Measurements from ENCODE around the gene GABRG3.

The GABRG3 gene

DNA sequence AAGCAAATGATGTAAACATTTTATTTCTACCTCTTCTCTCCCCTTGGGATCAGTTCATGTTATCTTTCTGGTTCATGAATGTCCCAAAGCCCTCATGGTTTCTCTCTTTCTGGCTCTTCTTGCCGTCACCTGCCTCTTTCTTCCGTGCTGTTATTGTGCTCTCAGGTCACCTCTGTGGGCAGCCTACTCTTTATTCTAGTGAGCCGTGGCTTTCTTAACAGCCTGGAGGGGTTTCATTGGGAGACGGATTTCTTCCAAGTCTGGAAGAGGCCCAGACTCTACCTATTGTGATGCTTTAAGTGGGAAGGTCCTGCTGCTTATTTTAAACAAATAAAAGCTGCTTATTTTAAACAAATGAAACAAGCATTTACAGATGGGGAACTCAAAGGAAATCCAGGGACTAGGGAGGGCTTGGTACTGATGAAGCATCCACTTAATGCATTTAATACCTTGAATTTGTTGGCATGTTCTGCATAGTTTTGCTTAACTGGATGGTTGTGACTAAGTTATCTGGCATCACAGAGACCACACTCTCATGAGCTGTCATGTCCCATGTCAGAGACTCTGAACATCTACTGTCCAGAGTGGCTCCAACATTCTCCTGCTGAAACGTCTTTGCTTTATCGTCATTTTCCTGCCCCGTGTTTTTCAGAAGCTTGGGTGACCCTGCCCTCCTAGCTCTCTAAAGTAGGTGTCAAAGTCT, 443.3 kb downstream of the GABRG3 start:
- H3K36me3 ChIP-seq (ENCODE audit: low read depth) = no peaks in the 10 kb centered on the region
- DNase-seq (ENCODE audit: low spot score) (no peak), ATAC-seq (ENCODE audit: low read depth) (0 out of 3 replicates have a peak, but pooled peaks have one; percentile 25)
- no peaks in the 10 kb centered on the region for H3K9me3 ChIP-seq (ENCODE audit: severe bottlenecking)
- H3K4me1 ChIP-seq (ENCODE audit: insufficient read depth, poor library complexity, severe bottlenecking) = no peaks in the 10 kb centered on the region
- TF ChIP-seq, protein P1, sequence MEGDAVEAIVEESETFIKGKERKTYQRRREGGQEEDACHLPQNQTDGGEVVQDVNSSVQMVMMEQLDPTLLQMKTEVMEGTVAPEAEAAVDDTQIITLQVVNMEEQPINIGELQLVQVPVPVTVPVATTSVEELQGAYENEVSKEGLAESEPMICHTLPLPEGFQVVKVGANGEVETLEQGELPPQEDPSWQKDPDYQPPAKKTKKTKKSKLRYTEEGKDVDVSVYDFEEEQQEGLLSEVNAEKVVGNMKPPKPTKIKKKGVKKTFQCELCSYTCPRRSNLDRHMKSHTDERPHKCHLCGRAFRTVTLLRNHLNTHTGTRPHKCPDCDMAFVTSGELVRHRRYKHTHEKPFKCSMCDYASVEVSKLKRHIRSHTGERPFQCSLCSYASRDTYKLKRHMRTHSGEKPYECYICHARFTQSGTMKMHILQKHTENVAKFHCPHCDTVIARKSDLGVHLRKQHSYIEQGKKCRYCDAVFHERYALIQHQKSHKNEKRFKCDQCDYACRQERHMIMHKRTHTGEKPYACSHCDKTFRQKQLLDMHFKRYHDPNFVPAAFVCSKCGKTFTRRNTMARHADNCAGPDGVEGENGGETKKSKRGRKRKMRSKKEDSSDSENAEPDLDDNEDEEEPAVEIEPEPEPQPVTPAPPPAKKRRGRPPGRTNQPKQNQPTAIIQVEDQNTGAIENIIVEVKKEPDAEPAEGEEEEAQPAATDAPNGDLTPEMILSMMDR (IDR thresholded peaks at IDR 0.05; ENCODE audit: poor library complexity, severe bottlenecking) = no peak
- H3K27ac ChIP-seq (ENCODE audit: poor library complexity, severe bottlenecking) = no peak overlapping the region
- peaks cover 18% of the 10 kb centered on the region for H3K27me3 ChIP-seq (ENCODE audit: insufficient read depth, poor library complexity, severe bottlenecking)
- H3K4me3 ChIP-seq (ENCODE audit: severe bottlenecking) = no peak overlapping the region

DNA sequence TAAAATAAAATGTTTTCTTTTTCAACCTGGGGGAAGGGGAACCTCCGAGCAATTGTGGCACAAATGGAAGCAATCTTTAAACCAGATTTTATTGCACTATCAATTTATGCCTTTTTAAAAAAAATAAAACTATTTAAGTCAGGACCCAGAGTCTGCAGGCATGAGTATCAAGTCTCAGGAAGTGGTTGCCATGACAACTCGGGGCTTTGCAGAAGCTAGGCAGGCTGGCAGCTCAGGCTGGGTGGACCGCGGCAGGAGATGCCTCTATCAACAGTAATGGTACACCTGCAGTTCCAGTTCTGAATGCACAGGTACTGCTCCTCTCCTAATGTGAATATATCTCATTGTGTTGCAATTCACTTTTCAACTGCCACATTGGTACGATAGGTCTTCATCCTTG, 447.7 kb downstream of the GABRG3 start:
- no peak for ATAC-seq (ENCODE audit: low read depth)
- Histone ChIP-seq H3K4me1 (ENCODE audit: insufficient read depth, poor library complexity, severe bottlenecking) (no peaks in the 10 kb centered on the region), H3K9me3 (ENCODE audit: severe bottlenecking) (no peaks in the 10 kb centered on the region), H3K27ac (ENCODE audit: poor library complexity, severe bottlenecking) (no peak overlapping the region), H3K4me3 (ENCODE audit: severe bottlenecking) (no peak overlapping the region), H3K36me3 (ENCODE audit: low read depth) (no peaks in the 10 kb centered on the region), H3K27me3 (ENCODE audit: insufficient read depth, poor library complexity, severe bottlenecking) (no peaks in the 10 kb centered on the region)
- DNase-seq (ENCODE audit: low spot score) = no peak
- TF ChIP-seq, protein P1 (IDR thresholded peaks at IDR 0.05; ENCODE audit: poor library complexity, severe bottlenecking) = no peak

DNA sequence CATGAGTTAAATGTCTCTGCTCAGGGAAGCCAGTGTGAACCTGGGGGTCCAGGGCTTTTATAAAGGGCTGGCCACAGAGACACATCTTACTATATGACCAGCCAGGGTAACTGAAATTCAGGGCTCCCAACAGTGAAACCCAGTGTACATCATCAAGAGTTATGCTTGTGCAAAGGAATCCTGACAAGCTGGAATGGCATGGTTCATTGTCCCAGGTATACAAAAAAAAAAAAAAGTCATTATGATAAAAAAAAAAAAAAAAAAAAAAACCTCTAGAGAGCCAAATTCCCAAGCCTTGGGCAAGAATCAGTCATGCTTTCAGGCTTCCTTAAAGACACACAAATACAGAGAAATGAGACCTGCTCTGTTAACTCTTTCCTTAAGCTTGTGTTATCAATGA, 452.0 kb downstream of the GABRG3 start:
- H3K4me1 ChIP-seq (ENCODE audit: insufficient read depth, poor library complexity, severe bottlenecking) = no peaks in the 10 kb centered on the region
- H3K27ac ChIP-seq (ENCODE audit: poor library complexity, severe bottlenecking) = no peak overlapping the region
- no peaks in the 10 kb centered on the region for H3K9me3 ChIP-seq (ENCODE audit: severe bottlenecking)
- ATAC-seq (ENCODE audit: low read depth) (no peak), DNase-seq (ENCODE audit: low spot score) (no peak)
- H3K4me3 ChIP-seq (ENCODE audit: severe bottlenecking) = no peak overlapping the region
- no peaks in the 10 kb centered on the region for H3K27me3 ChIP-seq (ENCODE audit: insufficient read depth, poor library complexity, severe bottlenecking)
- TF ChIP-seq, protein P1 (IDR thresholded peaks at IDR 0.05; ENCODE audit: poor library complexity, severe bottlenecking) = no peak
- H3K36me3 ChIP-seq (ENCODE audit: low read depth) = no peaks in the 10 kb centered on the region

- Histone ChIP-seq H3K27me3 (ENCODE audit: insufficient read depth, poor library complexity, severe bottlenecking) (no peaks in the 10 kb centered on the region), H3K4me3 (ENCODE audit: severe bottlenecking) (no peak overlapping the region), H3K27ac (ENCODE audit: poor library complexity, severe bottlenecking) (no peak overlapping the region), H3K36me3 (ENCODE audit: low read depth) (no peaks in the 10 kb centered on the region), H3K4me1 (ENCODE audit: insufficient read depth, poor library complexity, severe bottlenecking) (no peaks in the 10 kb centered on the region), H3K9me3 (ENCODE audit: severe bottlenecking) (no peaks in the 10 kb centered on the region)
- DNase-seq (ENCODE audit: low spot score) (no peak), ATAC-seq (ENCODE audit: low read depth) (no peak)
- TF ChIP-seq, protein P1 (IDR thresholded peaks at IDR 0.05; ENCODE audit: poor library complexity, severe bottlenecking) = no peak
These were observed 455.8 kb downstream of the GABRG3 start for GRCh38 chr15:27426805-27427204.

GRCh38 chr15:27427276-27427675, 456.3 kb downstream of the GABRG3 start:
- no peaks in the 10 kb centered on the region for H3K9me3 ChIP-seq (ENCODE audit: severe bottlenecking)
- H3K27ac ChIP-seq (ENCODE audit: poor library complexity, severe bottlenecking) = no peak overlapping the region
- H3K36me3 ChIP-seq (ENCODE audit: low read depth) = no peaks in the 10 kb centered on the region
- TF ChIP-seq, protein P1 (IDR thresholded peaks at IDR 0.05; ENCODE audit: poor library complexity, severe bottlenecking) = no peak
- no peaks in the 10 kb centered on the region for H3K27me3 ChIP-seq (ENCODE audit: insufficient read depth, poor library complexity, severe bottlenecking)
- H3K4me1 ChIP-seq (ENCODE audit: insufficient read depth, poor library complexity, severe bottlenecking) = no peaks in the 10 kb centered on the region
- DNase-seq (ENCODE audit: low spot score) (no peak), ATAC-seq (ENCODE audit: low read depth) (no peak)
- H3K4me3 ChIP-seq (ENCODE audit: severe bottlenecking) = no peak overlapping the region

Data from RWPE2 (cell line).